AG08395 (cell line): ENCODE data around the gene CDK18.

ENCODE experiments used
- DNase-seq: peaks from one replicate; pipeline ENCODE4 v3.0.0; 2012; ENCODE audit warnings: mixed read lengths, low spot score

CDK18 gene

GRCh38 chr1:205570796-205571537 is 66.5 kb downstream of the CDK18 start:
- DNase-seq = no peak

- DNase-seq = no peak
Measured at GRCh38 chr1:205571747-205572146, 67.3 kb downstream of the CDK18 start.

GRCh38 chr1:205572421-205572820 is 68.0 kb downstream of the CDK18 start:
- DNase-seq = no peak

GRCh38 chr1:205575294-205575885 is 70.9 kb downstream of the CDK18 start:
- DNase-seq = no peak

GRCh38 chr1:205576011-205576410 is 71.5 kb downstream of the CDK18 start:
- no peak for DNase-seq

GRCh38 chr1:205576805-205577761 is 72.6 kb downstream of the CDK18 start:
- DNase-seq = no peak

- DNase-seq = no peak
Measured at GRCh38 chr1:205577874-205578658, 73.6 kb downstream of the CDK18 start.

- no peak for DNase-seq
Measured at GRCh38 chr1:205578780-205579571, 74.5 kb downstream of the CDK18 start.

- no peak for DNase-seq
Measured at GRCh38 chr1:205579711-205580110, 75.2 kb downstream of the CDK18 start.

GRCh38 chr1:205580140-205580922 is 75.9 kb downstream of the CDK18 start:
- DNase-seq = no peak

GRCh38 chr1:205580923-205581180 is 76.4 kb downstream of the CDK18 start:
- DNase-seq = no peak

- DNase-seq = no peak
Measured at GRCh38 chr1:205581321-205581980, 77.0 kb downstream of the CDK18 start.

GRCh38 chr1:205582046-205582445 is 77.6 kb downstream of the CDK18 start:
- DNase-seq = no peak
